ENCODE measurements around the gene PRKAG3.

Gene PRKAG3

GRCh38 chr2:218831378-218831990 lies at the start of gene PRKAG3:
Gene PRKAG3 (minus strand): TSS chr2:218831803.
- no peak for DNase-seq (ENCODE audit: low read depth in 2 of 2, low spot score in 1 of 2)

- DNase-seq (ENCODE audit: low read depth in 2 of 2, low spot score in 1 of 2) = no peak
These were observed 49.4 kb upstream of the PRKAG3 start for GRCh38 chr2:218880859-218881594.

- DNase-seq (ENCODE audit: low read depth in 2 of 2, low spot score in 1 of 2) = peak; percentile 57 to 70
These were observed 48.7 kb upstream of the PRKAG3 start, which contains the start of gene WNT10A for GRCh38 chr2:218880102-218880858. Gene WNT10A (plus strand): TSS chr2:218880852. CDS start chr2:218880996, 144 bp downstream.

- DNase-seq (ENCODE audit: low read depth in 2 of 2, low spot score in 1 of 2) = no peak
These were observed 48.1 kb upstream of the PRKAG3 start for GRCh38 chr2:218879776-218880101.

GRCh38 chr2:218878926-218879761 lies 47.5 kb upstream of the PRKAG3 start:
- DNase-seq (ENCODE audit: low read depth in 2 of 2, low spot score in 1 of 2) = no peak

- no peak for DNase-seq (ENCODE audit: low read depth in 2 of 2, low spot score in 1 of 2)
These were observed 46.9 kb upstream of the PRKAG3 start for GRCh38 chr2:218878486-218878885.

- no peak for DNase-seq (ENCODE audit: low read depth in 2 of 2, low spot score in 1 of 2)
These were observed 46.3 kb upstream of the PRKAG3 start for GRCh38 chr2:218877891-218878290.

- DNase-seq (ENCODE audit: low read depth in 2 of 2, low spot score in 1 of 2) = no peak
These were observed 45.7 kb upstream of the PRKAG3 start for GRCh38 chr2:218877331-218877730.

GRCh38 chr2:218876562-218877219 lies 45.1 kb upstream of the PRKAG3 start:
- DNase-seq (ENCODE audit: low read depth in 2 of 2, low spot score in 1 of 2) = peak in 1 of 2 donors; percentile 50

GRCh38 chr2:218875692-218876246 lies 44.2 kb upstream of the PRKAG3 start:
- DNase-seq (ENCODE audit: low read depth in 2 of 2, low spot score in 1 of 2) = no peak

GRCh38 chr2:218873359-218874194 lies 42.0 kb upstream of the PRKAG3 start:
- no peak for DNase-seq (ENCODE audit: low read depth in 2 of 2, low spot score in 1 of 2)

GRCh38 chr2:218872645-218873358 lies 41.2 kb upstream of the PRKAG3 start:
- no peak for DNase-seq (ENCODE audit: low read depth in 2 of 2, low spot score in 1 of 2)

GRCh38 chr2:218871345-218872302 lies 40.0 kb upstream of the PRKAG3 start:
- no peak for DNase-seq (ENCODE audit: low read depth in 2 of 2, low spot score in 1 of 2)

- DNase-seq (ENCODE audit: low read depth in 2 of 2, low spot score in 1 of 2) = no peak
These were observed 39.4 kb upstream of the PRKAG3 start for GRCh38 chr2:218870984-218871344.

GRCh38 chr2:218869064-218869463 lies 37.5 kb upstream of the PRKAG3 start:
- DNase-seq (ENCODE audit: low read depth in 2 of 2, low spot score in 1 of 2) = no peak

GRCh38 chr2:218867900-218868299 lies 36.3 kb upstream of the PRKAG3 start:
- DNase-seq (ENCODE audit: low read depth in 2 of 2, low spot score in 1 of 2) = no peak

GRCh38 chr2:218865999-218866398 lies 34.4 kb upstream of the PRKAG3 start:
- no peak for DNase-seq (ENCODE audit: low read depth in 2 of 2, low spot score in 1 of 2)

GRCh38 chr2:218865396-218865795 lies 33.8 kb upstream of the PRKAG3 start:
- no peak for DNase-seq (ENCODE audit: low read depth in 2 of 2, low spot score in 1 of 2)

All from stimulated activated CD8-positive, alpha-beta memory T cell treated with anti-CD3 and anti-CD28 coated beads, Interleukin-4, amount 100 ng/mL, for 1 hour (primary cell).